Measurements from ENCODE around the gene EMX1.

Gene EMX1

DNA sequence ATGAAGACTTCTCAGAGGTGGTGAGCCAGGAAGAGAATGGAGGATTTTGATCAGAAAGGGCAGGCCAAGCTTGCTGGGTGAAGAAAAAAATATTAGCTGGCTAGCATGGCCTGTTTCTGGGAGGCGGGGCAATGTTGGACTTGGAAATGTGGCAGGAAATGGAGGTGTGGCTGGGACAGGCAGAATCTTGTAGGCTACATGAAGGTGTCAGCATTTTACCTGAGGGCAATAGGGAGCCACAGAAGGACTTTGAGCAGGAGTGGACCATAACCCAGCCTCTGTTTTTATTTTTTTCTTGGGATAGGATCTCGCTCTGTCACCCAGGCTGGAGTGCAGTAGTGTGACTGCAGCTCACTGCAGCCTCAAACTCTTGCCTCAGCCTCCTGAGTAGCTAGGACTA, 31.7 kb downstream of the EMX1 start:
- TF ChIP-seq, protein P1, sequence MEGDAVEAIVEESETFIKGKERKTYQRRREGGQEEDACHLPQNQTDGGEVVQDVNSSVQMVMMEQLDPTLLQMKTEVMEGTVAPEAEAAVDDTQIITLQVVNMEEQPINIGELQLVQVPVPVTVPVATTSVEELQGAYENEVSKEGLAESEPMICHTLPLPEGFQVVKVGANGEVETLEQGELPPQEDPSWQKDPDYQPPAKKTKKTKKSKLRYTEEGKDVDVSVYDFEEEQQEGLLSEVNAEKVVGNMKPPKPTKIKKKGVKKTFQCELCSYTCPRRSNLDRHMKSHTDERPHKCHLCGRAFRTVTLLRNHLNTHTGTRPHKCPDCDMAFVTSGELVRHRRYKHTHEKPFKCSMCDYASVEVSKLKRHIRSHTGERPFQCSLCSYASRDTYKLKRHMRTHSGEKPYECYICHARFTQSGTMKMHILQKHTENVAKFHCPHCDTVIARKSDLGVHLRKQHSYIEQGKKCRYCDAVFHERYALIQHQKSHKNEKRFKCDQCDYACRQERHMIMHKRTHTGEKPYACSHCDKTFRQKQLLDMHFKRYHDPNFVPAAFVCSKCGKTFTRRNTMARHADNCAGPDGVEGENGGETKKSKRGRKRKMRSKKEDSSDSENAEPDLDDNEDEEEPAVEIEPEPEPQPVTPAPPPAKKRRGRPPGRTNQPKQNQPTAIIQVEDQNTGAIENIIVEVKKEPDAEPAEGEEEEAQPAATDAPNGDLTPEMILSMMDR (IDR thresholded peaks at IDR 0.05; ENCODE audit: low read depth, low read length): no peak
- H3K4me3 ChIP-seq (ENCODE audit: low read depth, low read length): no peak overlapping the region
- DNase-seq (ENCODE audit: low read depth, low spot score): no peak
- in situ Hi-C loops (cut with HindIII; ENCODE audit: low sequenced_read_pairs): no loop called here

DNA sequence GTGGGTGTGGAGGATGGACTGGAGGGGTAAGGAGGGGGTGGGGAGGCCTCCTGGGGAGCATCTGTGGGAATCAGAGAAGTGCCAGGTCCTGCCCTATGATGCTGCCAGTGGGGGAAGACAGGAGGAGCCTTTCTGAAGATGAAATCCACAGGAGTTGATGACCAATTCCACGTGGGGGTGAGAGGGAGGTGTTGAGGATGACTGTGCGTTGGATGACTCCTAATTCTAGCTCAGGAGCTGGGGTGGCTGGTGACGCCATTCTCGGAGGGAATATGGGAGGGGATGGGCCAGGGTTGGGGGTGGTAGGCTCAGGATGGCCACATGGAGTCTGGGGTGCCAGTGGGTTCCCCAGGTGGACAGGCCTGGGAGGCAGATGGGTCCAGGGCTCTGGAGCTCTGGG, 32.3 kb downstream of the EMX1 start:
- no peak for DNase-seq (ENCODE audit: low read depth, low spot score)
- in situ Hi-C loops (cut with HindIII; ENCODE audit: low sequenced_read_pairs): no loop called here
- no peak overlapping the region for H3K4me3 ChIP-seq (ENCODE audit: low read depth, low read length)
- TF ChIP-seq, protein P1 (IDR thresholded peaks at IDR 0.05; ENCODE audit: low read depth, low read length): no peak

DNA sequence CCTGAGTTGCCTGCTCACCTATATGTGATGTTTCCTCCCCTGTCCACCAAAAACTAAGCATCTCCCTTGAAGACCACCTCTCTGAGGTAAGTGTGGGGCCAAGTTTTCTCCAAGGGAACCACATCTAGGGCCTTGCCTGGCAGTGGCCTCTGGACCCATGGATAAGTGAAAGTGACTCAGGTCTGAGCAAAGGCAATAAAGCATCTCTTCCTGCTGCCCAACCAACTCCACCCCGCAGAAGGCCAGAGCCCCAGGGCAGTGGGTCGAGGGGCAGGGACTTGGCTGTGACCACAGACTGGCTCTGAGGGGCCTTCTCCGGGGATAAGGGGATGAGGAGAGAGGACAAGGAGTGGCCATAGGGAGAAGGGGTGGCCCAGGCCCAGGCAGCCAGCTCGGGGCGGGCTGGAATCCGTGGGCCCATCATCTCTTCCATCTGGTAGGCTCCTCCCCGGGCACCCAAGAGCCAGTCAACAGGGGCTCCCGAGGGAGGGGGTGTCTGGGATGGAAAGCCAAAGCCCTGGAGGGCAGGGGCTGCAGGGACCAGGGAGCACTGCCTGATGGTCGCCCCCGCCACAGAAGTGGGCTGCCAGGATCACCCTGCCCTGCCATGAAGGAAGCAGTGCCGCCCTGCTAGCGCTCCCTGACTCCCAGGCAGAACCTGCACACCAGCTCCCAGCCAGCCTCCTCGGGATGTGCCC, 33.4 kb downstream of the EMX1 start:
- no peak for DNase-seq (ENCODE audit: low read depth, low spot score)
- TF ChIP-seq, protein P1 (IDR thresholded peaks at IDR 0.05; ENCODE audit: low read depth, low read length): no peak

DNA sequence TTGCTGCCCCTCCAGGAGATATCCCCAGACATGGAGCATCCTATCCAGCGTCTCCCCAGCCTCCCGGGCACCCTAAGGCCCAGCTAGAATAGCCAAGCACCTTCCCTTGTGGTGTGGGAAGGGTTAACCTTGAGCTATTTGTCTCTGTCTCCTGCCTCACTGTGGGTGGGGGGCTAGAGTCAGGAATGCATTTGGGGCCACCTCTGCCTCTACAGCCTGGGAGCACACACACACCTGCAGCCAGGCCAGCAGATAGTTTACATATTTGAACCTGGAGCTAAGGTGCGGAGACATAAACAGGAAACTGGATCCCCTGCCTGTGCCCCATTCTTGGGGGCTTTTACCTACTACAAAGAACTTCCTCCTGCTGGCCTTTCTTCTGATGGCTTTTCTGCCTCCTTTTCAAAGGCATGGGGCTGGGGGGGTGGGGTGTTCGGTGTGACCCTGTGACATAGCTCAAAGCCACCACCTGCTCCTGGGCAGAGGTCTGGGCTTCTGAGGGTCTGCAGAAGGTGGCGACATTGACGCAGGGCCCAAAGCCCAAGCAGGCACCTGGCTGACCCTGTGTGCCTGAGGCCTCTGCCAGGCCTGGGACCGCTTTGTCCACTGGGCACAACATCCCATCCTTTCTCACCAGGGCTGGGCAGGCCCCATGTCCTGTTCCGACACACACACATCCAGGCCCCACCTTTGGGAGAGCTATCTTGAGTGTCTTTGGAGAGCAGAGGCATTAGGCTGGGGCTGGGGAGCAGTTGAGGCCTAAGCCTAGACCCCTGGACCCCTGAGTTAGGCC, 34.2 kb downstream of the EMX1 start:
- TF ChIP-seq, protein P1 (IDR thresholded peaks at IDR 0.05; ENCODE audit: low read depth, low read length): no peak
- DNase-seq (ENCODE audit: low read depth, low spot score): no peak
- H3K4me3 ChIP-seq (ENCODE audit: low read depth, low read length): no peak overlapping the region
- in situ Hi-C loops (cut with HindIII; ENCODE audit: low sequenced_read_pairs): no loop called here

More for the DNA sequence above, 33.4 kb downstream of the EMX1 start:
- H3K4me3 ChIP-seq (ENCODE audit: low read depth, low read length): no peak overlapping the region
- in situ Hi-C loops (cut with HindIII; ENCODE audit: low sequenced_read_pairs): no loop called here

DNA sequence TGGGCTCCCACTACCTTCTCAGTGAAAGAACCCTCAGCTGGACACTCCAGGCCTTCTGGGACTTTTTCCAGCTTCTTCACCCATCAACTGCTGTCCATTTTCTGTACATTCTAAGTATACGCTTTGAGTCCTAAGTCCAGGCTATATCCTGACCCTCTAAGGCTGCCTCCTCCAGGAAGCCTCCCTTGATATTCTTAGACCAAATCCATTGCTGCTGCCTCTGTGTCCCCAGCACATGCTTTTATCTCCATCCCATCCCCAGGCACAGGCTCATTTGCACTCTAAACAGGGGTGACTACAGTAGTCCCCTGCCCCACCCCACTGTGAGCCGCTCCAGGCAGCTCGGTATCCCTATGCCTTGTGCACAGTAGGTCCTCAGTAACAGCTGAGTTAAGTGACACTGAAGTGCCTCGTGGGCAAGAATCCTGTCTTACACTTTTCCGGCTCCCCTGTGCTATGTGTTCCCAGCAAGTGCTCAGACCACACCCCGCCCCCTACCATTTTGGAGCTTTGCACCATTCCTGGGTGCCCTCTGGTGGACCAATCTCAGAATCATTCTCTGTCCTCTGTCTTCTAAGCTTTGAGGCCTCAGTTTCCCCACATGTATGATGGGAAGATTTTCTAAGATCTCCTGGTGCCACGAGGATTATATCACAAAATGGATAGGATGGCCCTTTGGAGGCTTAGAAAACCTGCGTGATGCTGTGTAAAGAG, 34.9 kb downstream of the EMX1 start:
- in situ Hi-C loops (cut with HindIII; ENCODE audit: low sequenced_read_pairs): no loop called here
- no peak overlapping the region for H3K4me3 ChIP-seq (ENCODE audit: low read depth, low read length)
- TF ChIP-seq, protein P1 (IDR thresholded peaks at IDR 0.05; ENCODE audit: low read depth, low read length): no peak
- DNase-seq (ENCODE audit: low read depth, low spot score): no peak

DNA sequence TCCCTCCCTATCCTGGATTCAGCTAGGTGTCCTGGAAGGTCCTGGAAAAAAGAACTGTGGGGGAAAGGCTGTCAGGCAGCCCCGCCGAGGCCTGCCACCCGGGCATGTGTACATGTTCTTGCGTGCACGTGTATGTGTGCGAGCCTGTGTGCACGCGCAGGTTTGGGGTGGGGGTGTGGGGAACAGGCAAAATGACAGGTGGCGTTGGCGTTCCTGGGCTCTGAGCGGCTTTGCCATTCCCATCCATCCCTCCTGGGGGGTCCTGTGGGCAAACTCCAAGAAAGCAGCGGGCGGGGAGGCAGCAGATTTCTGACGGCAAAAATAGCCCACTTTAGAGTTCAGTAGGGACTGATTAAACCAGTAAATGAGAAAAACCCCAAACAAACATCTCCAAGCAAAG, 35.6 kb downstream of the EMX1 start:
- TF ChIP-seq, protein P1 (IDR thresholded peaks at IDR 0.05; ENCODE audit: low read depth, low read length): no peak
- in situ Hi-C loops (cut with HindIII; ENCODE audit: low sequenced_read_pairs): no loop called here
- no peak overlapping the region for H3K4me3 ChIP-seq (ENCODE audit: low read depth, low read length)
- DNase-seq (ENCODE audit: low read depth, low spot score): no peak

Data from astrocyte of the spinal cord (primary cell).